K562 (cell line): ENCODE measurements around the gene MGST1. TPM values are rescaled to one million over a fixed set of nuclear protein-coding genes. Genes with fewer than 3 reads are reported as not detected.

Experiments used
- ATF3 ChIP-seq, 2 experiments: fragments of 450-650 bp in 1 of 2; sonication (generic) in 1 of 2; formaldehyde crosslinking in 1 of 2; IDR thresholded peaks in 1 of 2; conservative IDR thresholded peaks in 1 of 2; 2 replicates each; pipeline versions ENCODE4 v1.6.1 to v1.8.1; 2016 to 2023; ENCODE audit warnings: mild to moderate bottlenecking in 2 of 2, moderate library complexity in 2 of 2, inconsistent platforms in 1 of 2, missing genetic modification reagents in 1 of 2
- CBX5 ChIP-seq: IDR thresholded peaks from 2 replicates; pipeline ENCODE4 v1.6.1; 2014; ENCODE audit warnings: low read depth, borderline replicate concordance
- CGGBP1 ChIP-seq: fragments of 250-450 bp; sonication (Bioruptor Pico); IDR thresholded peaks from 2 replicates; pipeline ENCODE4 v1.9.0; 2021; ENCODE audit warnings: mild to moderate bottlenecking
- E2F1 ChIP-seq: sonication (generic); formaldehyde crosslinking; IDR thresholded peaks from 2 replicates; pipeline ENCODE4 v1.8.1; 2023; ENCODE audit warnings: mild to moderate bottlenecking, missing genetic modification reagents, moderate library complexity
- EP400 ChIP-seq: fragments of 450-650 bp; IDR thresholded peaks from 2 replicates; pipeline ENCODE4 v1.6.1; 2017; ENCODE audit warnings: antibody characterized with exemption, mild to moderate bottlenecking, moderate library complexity
- FOXJ2 ChIP-seq: fragments of 200-800 bp; sonication (Bioruptor generic); IDR thresholded peaks from 2 replicates; pipeline ENCODE4 v1.6.1; 2016; ENCODE audit warnings: missing genetic modification characterization, missing compliant biosample characterization
- FOXK1 ChIP-seq: sonication (generic); formaldehyde crosslinking; IDR thresholded peaks from 2 replicates; pipeline ENCODE4 v1.8.0; 2022; ENCODE audit warnings: missing genetic modification reagents, mild to moderate bottlenecking, borderline replicate concordance
- ILF3 ChIP-seq: fragments of 450-650 bp; IDR thresholded peaks from 2 replicates; pipeline ENCODE4 v1.6.1; 2018; ENCODE audit warnings: antibody characterized with exemption, mild to moderate bottlenecking, moderate library complexity, borderline replicate concordance
- KDM2B ChIP-seq: fragments of 250-450 bp; sonication (Bioruptor Pico); IDR thresholded peaks from 2 replicates; pipeline ENCODE4 v1.8.0; 2021; ENCODE audit warnings: mild to moderate bottlenecking, moderate library complexity
- KDM5B ChIP-seq: fragments of 200-600 bp; sonication (generic); IDR thresholded peaks from 2 replicates; pipeline ENCODE4 v1.6.1; 2012; ENCODE audit warnings: low read depth, mild to moderate bottlenecking, moderate library complexity, low read length, control low read depth, inconsistent platforms; ENCODE audit not compliant: insufficient replicate concordance
- LARP7 ChIP-seq: fragments of 450-650 bp; IDR thresholded peaks from 2 replicates; pipeline ENCODE4 v1.6.1; 2016
- MYNN ChIP-seq, 2 experiments: sonication (generic); formaldehyde crosslinking in 1 of 2; IDR thresholded peaks; 2 replicates each; pipeline versions ENCODE4 v1.5.0 to v1.6.1; 2016 to 2020; ENCODE audit warnings: antibody characterized with exemption in 1 of 2, missing genetic modification reagents in 1 of 2
- NELFE ChIP-seq: IDR thresholded peaks from 2 replicates; pipeline ENCODE4 v1.6.1; 2011; ENCODE audit warnings: mild to moderate bottlenecking; ENCODE audit not compliant: insufficient read depth, insufficient read length
- RAD21 ChIP-seq, 2 experiments: fragments of 250-450 bp in 1 of 2; fragments of 450-650 bp in 1 of 2; sonication (Bioruptor Pico) in 1 of 2; formaldehyde crosslinking in 1 of 2; IDR thresholded peaks in 1 of 2; conservative IDR thresholded peaks in 1 of 2; 2 replicates each; pipeline versions ENCODE4 v1.4.0 to v1.8.0; 2020 to 2022; ENCODE audit warnings: mild to moderate bottlenecking in 2 of 2, moderate library complexity in 1 of 2
- SIX5 ChIP-seq, 2 experiments: IDR thresholded peaks; 2 replicates each; pipeline ENCODE4 v1.6.1; 2011; ENCODE audit warnings: low read length in 2 of 2, borderline replicate concordance in 1 of 2, low read depth in 1 of 2, mild to moderate bottlenecking in 1 of 2, moderate library complexity in 1 of 2; ENCODE audit not compliant: insufficient read depth in 1 of 2
- SLC30A9 ChIP-seq: fragments of 250-450 bp; sonication (Bioruptor Pico); IDR thresholded peaks from 2 replicates; pipeline ENCODE4 v1.8.0; 2022; ENCODE audit warnings: mild to moderate bottlenecking, moderate library complexity
- SRSF7 ChIP-seq: fragments of 200-400 bp; formaldehyde crosslinking; optimal IDR thresholded peaks from 2 replicates; pipeline ENCODE3; 2017; ENCODE audit warnings: mild to moderate bottlenecking, low read depth, low read length
- SUPT5H ChIP-seq: fragments of 450-650 bp; IDR thresholded peaks from 2 replicates; pipeline ENCODE4 v1.6.1; 2016
- ZKSCAN8 ChIP-seq: fragments of 200-800 bp; sonication (Bioruptor generic); IDR thresholded peaks from 2 replicates; pipeline ENCODE4 v1.6.1; 2016; ENCODE audit warnings: missing genetic modification characterization, missing compliant biosample characterization
- ZNF174 ChIP-seq: fragments of 250-450 bp; sonication (Bioruptor Pico); IDR thresholded peaks from 2 replicates; pipeline ENCODE4 v1.4.0; 2020; ENCODE audit warnings: mild to moderate bottlenecking
- ZNF3 ChIP-seq: fragments of 250-450 bp; sonication (Bioruptor Pico); IDR thresholded peaks from 2 replicates; pipeline ENCODE4 v1.5.0; 2021; ENCODE audit warnings: mild to moderate bottlenecking, moderate library complexity
- ZNF644 ChIP-seq: fragments of 200-800 bp; sonication (Bioruptor generic); IDR thresholded peaks from 2 replicates; pipeline ENCODE4 v1.6.1; 2016; ENCODE audit warnings: low read depth, missing genetic modification characterization, missing compliant biosample characterization
- ZNF780A ChIP-seq: fragments of 250-450 bp; sonication (Bioruptor Pico); IDR thresholded peaks from 2 replicates; pipeline ENCODE4 v1.5.0; 2021; ENCODE audit warnings: mild to moderate bottlenecking
- polyA plus RNA-seq, 8 experiments: library from polyadenylated mRNA; depleted of rRNA in 4 of 8; stranded (reverse) in 5 of 8; unstranded in 3 of 8; fragments of >200 nt; fragmentation: Nextera tagmentation in 2 of 8; fragmentation: Illumina TruSeq in 1 of 8; extraction: Ambion mirVana in 2 of 8; extraction: Trizol in 1 of 8; gene quantifications; 2 replicates each; pipeline versions ENCODE4 v1.2.1 to v1.2.3, GENCODE V29; 2011 to 2014; ENCODE audit warnings: inconsistent platforms in 1 of 8, missing spikeins in 1 of 8
- total RNA-seq, 7 experiments: library from RNA; depleted of rRNA in 6 of 7; stranded (reverse); fragments of >200 nt in 6 of 7; fragmentation: Illumina TruSeq in 2 of 7; extraction: Trizol in 2 of 7; gene quantifications; 2 replicates each; pipeline versions ENCODE4 v1.2.1 to v1.2.3, GENCODE V29; 2011 to 2021; ENCODE audit warnings: low replicate concordance in 1 of 7
- TF ChIP-seq, protein P1 (sequence below): fragments of 250-450 bp; sonication (Bioruptor Pico); IDR thresholded peaks from 2 replicates; pipeline ENCODE4 v1.8.0; 2022; ENCODE audit warnings: inconsistent platforms, mild to moderate bottlenecking, moderate library complexity, borderline replicate concordance

The MGST1 gene
- total and polyA plus RNA-seq, 9 of the 15 experiments (the other 6 are each of a cell fraction or from before 2014, with no cell fraction given) = 12.1 to 190 (median 73.3) TPM

DNA sequence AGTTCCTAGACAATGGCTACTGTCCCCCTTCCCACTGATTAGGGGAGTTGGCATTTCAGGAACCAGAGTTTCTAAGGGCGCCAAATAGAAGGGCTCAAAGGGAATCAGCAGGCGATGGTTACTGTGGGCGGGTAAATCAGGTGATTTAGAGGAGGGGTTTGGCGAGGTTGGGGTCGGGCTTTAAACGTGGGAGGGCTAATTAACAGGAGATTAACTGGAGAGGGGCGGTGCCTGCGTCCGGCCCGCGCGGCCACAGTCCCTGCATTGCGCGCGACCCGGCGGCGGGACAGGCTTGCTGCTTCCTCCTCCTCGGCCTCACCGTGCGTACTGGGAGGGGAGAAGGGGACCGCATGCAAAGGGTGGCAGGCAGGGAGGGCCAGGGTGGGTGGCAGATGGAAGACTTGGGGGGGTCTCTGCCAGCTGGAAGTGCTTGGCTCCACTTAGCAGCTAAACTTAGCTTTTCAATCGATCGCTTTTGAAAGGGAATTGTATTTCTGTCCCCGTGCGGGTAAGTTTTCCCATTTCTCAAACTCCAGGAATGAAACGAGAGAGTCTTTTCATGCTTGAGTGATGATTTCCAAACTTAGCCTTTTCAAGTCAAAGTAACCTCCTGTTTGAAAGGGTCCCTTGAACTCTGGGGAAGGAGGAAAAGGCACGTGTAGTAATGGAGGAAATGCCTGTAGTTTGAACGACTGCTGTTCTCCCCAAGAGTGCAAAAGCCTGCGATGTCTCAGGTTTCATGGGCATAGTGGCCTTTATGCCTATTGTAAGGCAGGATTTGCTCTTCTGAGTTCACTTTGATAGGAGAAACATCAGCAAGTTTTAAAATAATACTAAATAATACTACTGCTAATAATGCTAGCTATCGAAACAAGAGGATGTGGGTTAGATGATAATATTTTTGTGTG, at the start of gene MGST1 (continued):
- TF ChIP-seq, protein P1, sequence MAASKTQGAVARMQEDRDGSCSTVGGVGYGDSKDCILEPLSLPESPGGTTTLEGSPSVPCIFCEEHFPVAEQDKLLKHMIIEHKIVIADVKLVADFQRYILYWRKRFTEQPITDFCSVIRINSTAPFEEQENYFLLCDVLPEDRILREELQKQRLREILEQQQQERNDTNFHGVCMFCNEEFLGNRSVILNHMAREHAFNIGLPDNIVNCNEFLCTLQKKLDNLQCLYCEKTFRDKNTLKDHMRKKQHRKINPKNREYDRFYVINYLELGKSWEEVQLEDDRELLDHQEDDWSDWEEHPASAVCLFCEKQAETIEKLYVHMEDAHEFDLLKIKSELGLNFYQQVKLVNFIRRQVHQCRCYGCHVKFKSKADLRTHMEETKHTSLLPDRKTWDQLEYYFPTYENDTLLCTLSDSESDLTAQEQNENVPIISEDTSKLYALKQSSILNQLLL (CRISPR knock-in tag) = no peak
- TF ChIP-seq EP400 = peak; percentile 30; the same call in 1 of the 2 replicates
- no peak for TF ChIP-seq LARP7
- TF ChIP-seq ZNF644 = no peak
- TF ChIP-seq ZKSCAN8 (CRISPR knock-in tag) = no peak
- TF ChIP-seq FOXK1 (CRISPR knock-in tag) = no peak
- no peak for TF ChIP-seq KDM2B
- no peak for TF ChIP-seq SRSF7
- TF ChIP-seq E2F1 = no peak
- no peak for TF ChIP-seq ILF3
- no peak for TF ChIP-seq SLC30A9 (CRISPR knock-in tag)
- TF ChIP-seq CBX5 = no peak
- TF ChIP-seq FOXJ2 (tag) = no peak
- TF ChIP-seq ZNF174 (CRISPR knock-in tag) = no peak
- TF ChIP-seq ATF3 (IDR thresholded peaks at IDR 0.05) = no peak
- no peak for TF ChIP-seq ATF3 (CRISPR knock-in tag; conservative IDR thresholded peaks at IDR 0.05)
- no peak for TF ChIP-seq NELFE
- TF ChIP-seq MYNN (IDR thresholded peaks at IDR 0.05) = no peak
- no peak for TF ChIP-seq MYNN (CRISPR knock-in tag; IDR thresholded peaks at IDR 0.05)
- no peak for TF ChIP-seq ZNF780A (CRISPR knock-in tag)
- TF ChIP-seq CGGBP1 = no peak
- no peak for TF ChIP-seq ZNF3 (CRISPR knock-in tag)
- TF ChIP-seq SUPT5H = peak; percentile 55
- no peak for TF ChIP-seq RAD21 (CRISPR knock-in tag; conservative IDR thresholded peaks at IDR 0.05 in 1 of 2, IDR thresholded peaks at IDR 0.05 in 1 of 2)
- TF ChIP-seq KDM5B = peak; percentile 63
- no peak for TF ChIP-seq SIX5 (IDR thresholded peaks at IDR 0.05; ENCODE audit: borderline replicate concordance in 1 of 2, insufficient read depth in 1 of 2, low read depth in 1 of 2, low read length in 2 of 2)
